Skeletal muscle satellite cell (primary cell): ENCODE measurements around the gene LAMA2.
"Not testable (repeated sequence)": the region's sequence is repeated elsewhere in the genome, so short reads cannot be mapped to it uniquely, and the experiment has no call there.

ENCODE experiments used
- H3K27me3 ChIP-seq: 2 replicates; pipeline ENCODE4 v1.7.0; 2013; ENCODE audit warnings: low read length; ENCODE audit not compliant: control insufficient read depth, insufficient read depth
- H3K36me3 ChIP-seq: 2 replicates; pipeline ENCODE4 v1.7.0; 2013; ENCODE audit warnings: mild to moderate bottlenecking, control low read depth, low read length; ENCODE audit not compliant: insufficient read depth
- H3K4me1 ChIP-seq: 2 replicates; pipeline ENCODE4 v1.7.0; 2013; ENCODE audit warnings: low read length; ENCODE audit not compliant: control insufficient read depth, insufficient read depth
- H3K4me2 ChIP-seq: 2 replicates; pipeline ENCODE4 v1.7.0; 2013; ENCODE audit warnings: mild to moderate bottlenecking, low read length
- H3K4me3 ChIP-seq: 2 replicates; pipeline ENCODE4 v1.7.0; 2013; ENCODE audit warnings: low read length
- H3K9ac ChIP-seq: 2 replicates; pipeline ENCODE4 v1.7.0; 2013; ENCODE audit warnings: mild to moderate bottlenecking, low read depth, low read length, moderate library complexity
- H3K9me3 ChIP-seq: replicated peaks from 2 replicates; pipeline ENCODE4 v1.7.0; 2013; ENCODE audit warnings: mild to moderate bottlenecking, control low read depth, low read length

LAMA2 gene

DNA sequence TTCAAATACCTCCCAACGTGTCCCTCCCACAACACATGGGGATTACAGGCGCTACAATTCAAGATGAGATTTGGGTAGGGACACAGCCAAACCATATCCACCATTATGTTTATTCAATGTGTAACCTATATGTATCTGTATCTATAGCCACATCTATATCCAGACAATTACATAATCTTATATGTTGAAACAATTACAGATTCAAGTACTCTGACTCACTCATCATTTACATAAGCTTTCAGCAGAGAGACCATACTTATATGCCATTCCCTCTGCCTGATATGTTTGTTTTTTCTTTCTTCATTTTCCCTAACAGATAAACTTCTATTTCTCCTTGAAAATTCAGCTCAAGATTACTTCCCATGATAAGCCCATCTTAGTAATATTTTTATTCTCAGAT lies 163.6 kb downstream of the LAMA2 start:
- peaks cover 7% of the 10 kb centered on the region for H3K36me3 ChIP-seq

DNA sequence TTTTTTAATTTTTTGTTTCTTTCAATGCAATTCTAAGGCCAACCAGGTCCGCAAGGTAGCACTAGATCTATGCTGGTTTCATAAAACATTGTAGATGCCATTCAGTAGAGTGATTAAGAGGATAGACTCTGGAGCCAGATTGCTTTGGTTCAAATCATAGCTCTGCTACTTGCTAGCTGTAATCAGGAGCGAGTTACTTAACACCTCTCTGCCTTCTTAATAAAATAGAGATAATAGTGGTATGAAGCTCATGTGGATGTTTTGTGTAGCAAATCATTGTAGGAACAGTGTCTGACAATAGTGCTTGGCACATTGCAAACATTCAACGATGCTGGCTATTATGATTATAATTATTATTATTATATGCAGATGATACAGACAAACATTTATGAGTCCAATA lies 164.9 kb downstream of the LAMA2 start:
- Histone ChIP-seq H3K9me3 (no peaks in the 10 kb centered on the region), H3K4me2 (no peak overlapping the region), H3K27me3 (no peaks in the 10 kb centered on the region), H3K4me1 (no peaks in the 10 kb centered on the region), H3K36me3 (peaks cover 7% of the 10 kb centered on the region), H3K9ac (no peak overlapping the region), H3K4me3 (no peak overlapping the region)

More for the DNA sequence above, 163.6 kb downstream of the LAMA2 start:
- no peaks in the 10 kb centered on the region for H3K27me3 ChIP-seq
- no peak overlapping the region for H3K4me3 ChIP-seq
- H3K4me2 ChIP-seq = no peak overlapping the region
- no peaks in the 10 kb centered on the region for H3K9me3 ChIP-seq
- H3K4me1 ChIP-seq = no peaks in the 10 kb centered on the region
- H3K9ac ChIP-seq = no peak overlapping the region

DNA sequence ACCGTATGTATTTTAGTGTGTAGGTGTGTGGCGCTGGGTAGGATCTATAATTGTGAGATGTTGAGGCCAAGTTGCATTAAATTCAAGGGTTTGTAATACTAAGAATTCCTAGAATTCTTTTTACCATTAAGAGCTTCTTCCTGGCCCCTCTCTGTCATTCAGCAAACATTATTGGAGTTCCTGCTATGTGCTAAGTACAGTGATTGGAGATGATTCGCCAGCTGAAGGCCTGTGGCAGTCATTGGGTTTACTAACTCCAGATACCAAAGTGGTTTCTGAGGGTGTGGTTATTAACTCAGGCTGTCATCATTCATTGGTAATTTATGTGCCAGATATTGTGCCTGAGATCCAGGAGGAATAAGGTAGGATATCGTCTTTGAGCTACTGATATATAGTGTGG lies 167.1 kb downstream of the LAMA2 start:
- Histone ChIP-seq H3K9me3 (no peaks in the 10 kb centered on the region), H3K9ac (no peak overlapping the region), H3K36me3 (peaks cover 15% of the 10 kb centered on the region), H3K4me3 (no peak overlapping the region), H3K4me1 (no peaks in the 10 kb centered on the region), H3K27me3 (no peaks in the 10 kb centered on the region), H3K4me2 (no peak overlapping the region)

DNA sequence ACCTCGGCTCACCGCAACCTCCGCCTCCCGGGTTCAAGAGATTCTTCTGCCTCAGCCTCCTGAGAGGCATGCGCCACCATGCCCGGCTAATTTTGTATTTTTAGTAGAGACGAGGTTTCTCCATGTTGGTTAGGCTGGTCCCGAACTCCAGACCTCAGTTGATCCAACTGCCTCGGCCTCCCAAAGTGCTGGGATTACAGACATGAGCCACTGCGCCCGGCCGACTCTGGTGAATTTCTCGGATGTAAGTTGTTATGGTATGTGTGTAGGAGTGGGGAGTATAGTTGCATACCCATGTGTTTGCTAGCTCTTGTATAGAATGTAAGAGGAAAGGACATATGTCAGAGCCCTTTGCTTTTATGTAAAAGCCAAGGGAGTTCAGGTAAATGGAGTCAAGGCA lies 170.2 kb downstream of the LAMA2 start:
- H3K4me2 ChIP-seq, H3K9me3 ChIP-seq, H3K4me3 ChIP-seq, H3K27me3 ChIP-seq, H3K4me1 ChIP-seq, H3K9ac ChIP-seq: not testable (repeated sequence)
- H3K36me3 ChIP-seq = peaks cover 15% of the 10 kb centered on the region

DNA sequence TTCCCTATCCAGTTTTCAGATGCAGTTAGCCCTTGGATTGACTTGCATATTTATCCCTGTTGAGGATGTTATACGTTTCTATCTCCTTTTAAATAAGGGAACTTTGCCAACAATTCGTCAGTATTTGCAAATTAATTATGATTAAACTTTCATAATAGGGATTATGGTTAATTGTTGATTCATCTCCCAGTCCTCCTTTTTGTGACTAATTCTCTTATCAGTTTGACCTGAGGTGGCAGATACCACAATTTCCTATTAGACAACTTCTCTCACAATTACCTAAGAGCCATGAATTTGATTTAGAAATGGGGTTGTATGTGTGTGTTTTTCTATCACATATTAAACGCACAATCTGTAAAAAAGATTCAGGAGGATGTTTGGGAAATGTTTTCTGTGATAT lies 172.9 kb downstream of the LAMA2 start:
- Histone ChIP-seq H3K9ac (no peak overlapping the region), H3K27me3 (no peaks in the 10 kb centered on the region)

DNA sequence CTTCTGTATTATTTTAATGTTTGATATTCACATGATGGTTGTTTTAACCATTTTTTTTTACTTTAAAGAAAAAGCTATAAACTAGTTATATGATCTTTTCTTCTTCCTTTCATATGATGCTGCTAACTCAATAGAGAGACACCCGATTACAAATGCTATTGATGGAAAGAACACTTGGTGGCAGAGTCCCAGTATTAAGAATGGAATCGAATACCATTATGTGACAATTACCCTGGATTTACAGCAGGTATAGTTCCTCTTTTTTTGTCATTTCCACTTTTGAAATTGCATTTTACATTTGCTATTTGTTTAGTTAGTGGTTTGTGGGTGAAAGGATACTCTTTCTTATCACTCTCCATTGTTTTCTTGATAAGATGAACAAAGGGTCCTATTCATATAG lies 176.7 kb downstream of the LAMA2 start:
- Histone ChIP-seq H3K9ac (no peak overlapping the region), H3K4me1 (no peaks in the 10 kb centered on the region), H3K4me3 (no peak overlapping the region), H3K27me3 (no peaks in the 10 kb centered on the region), H3K36me3 (peaks cover 17% of the 10 kb centered on the region), H3K4me2 (no peak overlapping the region), H3K9me3 (no peaks in the 10 kb centered on the region)

More for the DNA sequence above, 172.9 kb downstream of the LAMA2 start:
- Histone ChIP-seq H3K9me3 (no peaks in the 10 kb centered on the region), H3K4me1 (no peaks in the 10 kb centered on the region), H3K36me3 (peaks cover 15% of the 10 kb centered on the region), H3K4me3 (no peak overlapping the region), H3K4me2 (no peak overlapping the region)

DNA sequence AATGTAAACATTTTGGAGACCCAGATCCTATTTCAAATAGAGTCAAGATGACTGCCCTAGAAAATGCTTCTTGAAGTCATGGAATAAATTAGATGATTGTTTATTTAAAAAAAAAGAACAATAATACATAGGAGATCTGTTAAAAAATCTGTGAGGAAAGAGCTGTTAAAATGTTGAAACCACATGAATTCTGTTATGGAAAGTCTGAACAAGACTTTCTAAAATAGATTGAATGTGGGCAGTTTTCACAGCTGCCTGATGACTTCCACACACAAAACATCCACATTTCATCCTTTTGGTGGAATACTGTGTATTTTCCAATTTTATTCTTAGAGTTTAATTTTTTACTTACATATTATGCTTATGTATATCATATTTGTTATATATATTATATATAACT lies 186.1 kb downstream of the LAMA2 start:
- no peaks in the 10 kb centered on the region for H3K36me3 ChIP-seq
- no peak overlapping the region for H3K4me2 ChIP-seq
- no peaks in the 10 kb centered on the region for H3K27me3 ChIP-seq
- peaks cover 8% of the 10 kb centered on the region for H3K4me1 ChIP-seq
- H3K9ac ChIP-seq = no peak overlapping the region
- no peaks in the 10 kb centered on the region for H3K9me3 ChIP-seq
- no peak overlapping the region for H3K4me3 ChIP-seq

DNA sequence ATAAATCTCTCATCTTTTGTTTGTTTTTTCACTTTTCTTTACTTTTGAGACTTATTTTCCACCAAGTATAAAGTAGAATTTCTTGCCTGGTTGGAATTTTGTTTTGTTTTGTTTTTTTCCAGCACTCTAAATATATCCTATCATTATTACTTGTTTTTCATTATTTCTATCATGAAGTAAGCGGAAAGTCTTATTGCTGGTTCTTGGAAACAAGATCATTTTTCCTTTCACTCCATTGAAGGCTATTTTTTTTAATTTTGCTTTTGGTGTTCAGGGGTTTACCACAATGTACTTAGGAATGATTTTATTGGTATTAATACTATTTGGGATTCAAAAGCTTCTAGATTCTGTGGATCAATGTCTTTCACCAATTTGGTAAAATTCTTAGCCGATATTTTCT lies 190.1 kb downstream of the LAMA2 start:
- Histone ChIP-seq H3K9ac (no peak overlapping the region), H3K36me3 (no peaks in the 10 kb centered on the region), H3K27me3 (no peaks in the 10 kb centered on the region), H3K4me2 (no peak overlapping the region), H3K4me3 (no peak overlapping the region), H3K9me3 (no peaks in the 10 kb centered on the region), H3K4me1 (peaks cover 13% of the 10 kb centered on the region)

DNA sequence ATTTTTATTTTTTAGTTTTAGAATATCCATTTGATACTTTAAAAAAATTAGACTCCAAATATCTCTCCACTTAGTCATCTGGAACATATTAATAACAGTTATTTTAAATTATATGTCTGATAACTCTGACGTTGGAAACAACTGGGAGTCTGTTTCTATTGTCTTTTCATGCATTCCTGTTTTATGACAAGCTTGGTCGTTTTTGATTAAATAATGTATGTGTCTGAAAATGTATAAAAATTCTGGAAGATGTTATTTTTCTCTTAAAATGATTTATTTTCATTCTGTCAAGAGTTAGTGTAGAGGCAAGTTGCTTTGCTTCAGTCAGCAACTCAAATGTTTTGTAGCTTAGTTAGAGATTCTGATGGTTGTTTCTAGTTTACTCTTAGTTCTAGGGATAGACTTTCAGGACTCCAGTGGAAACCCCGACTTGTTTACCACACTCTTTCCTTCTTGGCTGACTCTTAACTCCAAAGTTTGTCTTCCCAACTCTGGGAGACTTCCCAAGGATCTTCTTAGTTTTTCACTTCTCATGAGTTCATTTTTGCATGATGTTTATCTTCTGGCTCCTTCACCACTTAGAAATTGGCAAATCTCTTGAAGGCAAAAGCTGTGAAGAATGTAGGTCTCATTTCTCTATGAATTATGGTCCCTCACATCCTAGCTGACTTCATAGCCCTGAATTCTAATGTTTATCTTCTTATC lies 190.9 kb downstream of the LAMA2 start:
- H3K27me3 ChIP-seq = no peaks in the 10 kb centered on the region
- no peaks in the 10 kb centered on the region for H3K9me3 ChIP-seq
- no peak overlapping the region for H3K9ac ChIP-seq
- no peaks in the 10 kb centered on the region for H3K36me3 ChIP-seq
- H3K4me2 ChIP-seq = peak overlapping the region; percentile 3
- H3K4me3 ChIP-seq = no peak overlapping the region
- peaks cover 13% of the 10 kb centered on the region for H3K4me1 ChIP-seq

DNA sequence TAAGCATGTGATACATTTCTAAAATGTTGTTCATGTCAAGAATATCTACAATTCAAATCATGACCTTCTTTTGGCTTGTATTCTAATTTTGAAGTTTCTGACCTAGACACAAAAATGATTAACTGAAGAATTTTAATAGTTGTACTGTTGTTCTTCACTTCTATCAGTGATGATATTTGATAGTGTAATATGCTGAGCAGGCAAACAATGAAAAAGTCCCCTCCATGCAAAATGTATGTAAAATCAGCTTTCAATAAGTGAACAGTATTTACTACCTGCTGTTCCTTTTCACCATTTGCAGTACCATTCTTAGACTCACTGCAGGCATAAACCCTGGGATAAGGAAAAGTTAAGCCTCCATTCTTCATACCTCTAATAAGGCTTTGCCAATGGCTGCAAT lies 201.5 kb downstream of the LAMA2 start:
- Histone ChIP-seq H3K4me1 (no peaks in the 10 kb centered on the region), H3K9me3 (no peaks in the 10 kb centered on the region), H3K36me3 (peaks cover 3% of the 10 kb centered on the region), H3K27me3 (no peaks in the 10 kb centered on the region), H3K4me3 (no peak overlapping the region), H3K9ac (no peak overlapping the region), H3K4me2 (no peak overlapping the region)

DNA sequence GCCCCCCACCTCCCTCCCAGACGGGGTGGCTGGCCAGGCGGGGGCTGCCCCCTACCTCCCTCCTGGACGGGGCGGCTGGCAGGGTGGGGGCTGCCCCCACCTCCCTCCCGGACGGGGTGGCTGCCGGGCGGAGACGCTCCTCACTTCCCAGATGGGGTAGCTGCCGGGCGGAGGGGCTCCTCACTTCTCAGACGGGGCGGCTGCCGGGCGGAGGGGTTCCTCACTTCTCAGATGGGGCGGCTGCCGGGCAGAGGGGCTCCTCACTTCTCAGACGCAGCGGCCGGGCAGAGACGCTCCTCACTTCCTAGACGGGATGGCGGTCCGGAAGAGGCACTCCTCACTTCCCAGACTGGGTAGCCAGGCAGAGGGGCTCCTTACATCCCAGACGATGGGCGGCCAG lies 205.5 kb downstream of the LAMA2 start:
- not testable (repeated sequence) for H3K4me1 ChIP-seq, H3K27me3 ChIP-seq, H3K4me2 ChIP-seq, H3K9me3 ChIP-seq, H3K4me3 ChIP-seq, H3K9ac ChIP-seq, H3K36me3 ChIP-seq

DNA sequence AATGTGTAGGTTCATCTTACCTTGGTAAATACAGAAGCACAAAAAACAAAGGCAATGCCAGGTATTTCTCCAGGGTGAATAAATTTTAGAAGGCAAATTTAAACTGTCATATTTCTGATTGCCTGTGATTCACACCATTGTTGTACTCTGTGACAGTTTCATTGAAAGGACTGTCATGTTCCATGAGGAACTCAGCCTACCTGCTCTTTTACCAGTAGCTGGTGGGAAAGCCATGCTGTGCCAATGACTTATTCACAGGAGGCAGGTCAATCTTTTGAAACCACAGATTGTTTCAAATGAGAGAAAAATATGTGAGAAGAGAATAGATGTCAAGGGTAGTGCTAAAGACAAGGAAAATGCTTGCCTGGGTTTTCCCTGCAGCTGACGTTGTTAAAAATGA lies 206.4 kb downstream of the LAMA2 start:
- H3K4me2 ChIP-seq = no peak overlapping the region
- H3K4me3 ChIP-seq = no peak overlapping the region
- no peak overlapping the region for H3K9ac ChIP-seq
- no peaks in the 10 kb centered on the region for H3K9me3 ChIP-seq
- no peaks in the 10 kb centered on the region for H3K4me1 ChIP-seq
- H3K36me3 ChIP-seq = peaks cover 3% of the 10 kb centered on the region
- no peaks in the 10 kb centered on the region for H3K27me3 ChIP-seq
